HG03558 (cell line): ENCODE results near the gene MGARP.
"Not testable (repeated sequence)": the region's sequence is repeated elsewhere in the genome, so short reads cannot be mapped to it uniquely, and the experiment has no call there.

Experiments used
- ATAC-seq: cut with Tn5 transposase; IDR thresholded peaks from one replicate; pipeline ENCODE4 v1.9.1; 2021; ENCODE audit warnings: moderate number of reproducible peaks; ENCODE audit not compliant: unreplicated experiment; ENCODE audit errors: extremely low read depth

MGARP gene

GRCh38 chr4:139279760-139280620, at the start of gene MGARP:
MGARP (minus strand) TSS chr4:139280225; CDS start chr4:139280158, 67 bp downstream.
- no peak for ATAC-seq

DNA sequence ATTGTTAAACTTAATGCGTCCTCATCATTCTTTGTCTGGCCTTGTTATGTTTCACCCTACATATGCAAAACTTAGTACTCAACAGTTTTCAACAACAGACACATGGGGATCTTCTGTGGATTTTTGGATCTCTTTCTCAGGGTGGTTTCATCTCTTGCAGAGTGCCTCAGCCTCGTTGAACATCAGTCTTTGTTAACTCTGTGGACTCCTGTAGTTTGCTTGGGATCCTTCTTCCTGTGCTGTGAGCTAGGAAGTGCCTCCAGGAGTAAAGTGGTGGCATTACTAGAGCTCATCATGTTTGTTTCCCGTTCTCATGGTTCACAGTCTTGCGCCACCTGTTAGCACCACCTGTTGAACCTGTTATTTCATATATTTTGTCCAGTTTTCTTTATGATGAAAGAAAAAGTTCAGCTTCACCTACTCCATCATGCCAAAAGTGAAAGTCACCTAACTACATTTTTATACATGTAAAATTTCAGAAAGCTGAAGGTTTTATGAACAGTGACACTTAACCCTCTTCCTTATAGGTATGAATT, 49.7 kb upstream of the MGARP start:
- ATAC-seq, result no peak

GRCh38 chr4:139324620-139325019, 44.6 kb upstream of the MGARP start:
- ATAC-seq, result no peak

DNA sequence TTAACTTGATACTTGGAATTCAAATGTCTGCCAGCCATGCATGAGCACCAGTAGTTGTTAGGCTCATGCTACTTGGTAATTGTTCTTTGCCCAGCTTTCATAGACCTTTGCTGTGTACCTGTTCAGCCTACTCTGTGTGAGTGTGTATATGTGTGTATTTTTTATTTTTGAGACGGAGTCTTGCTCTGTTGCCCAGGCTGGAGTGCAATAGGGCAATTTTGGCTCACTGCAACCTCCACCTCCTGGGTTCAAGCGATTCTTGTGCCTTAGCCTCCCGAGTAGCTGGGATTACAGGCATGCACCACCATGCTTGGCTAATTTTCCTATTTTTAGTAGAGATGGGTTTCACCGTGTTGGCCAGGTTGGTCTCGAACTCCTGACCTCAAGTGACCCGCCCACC, 42.5 kb upstream of the MGARP start:
- ATAC-seq, result not testable (repeated sequence)

- not testable (repeated sequence) for ATAC-seq
Measured at GRCh38 chr4:139322070-139322469, 42.0 kb upstream of the MGARP start.

DNA sequence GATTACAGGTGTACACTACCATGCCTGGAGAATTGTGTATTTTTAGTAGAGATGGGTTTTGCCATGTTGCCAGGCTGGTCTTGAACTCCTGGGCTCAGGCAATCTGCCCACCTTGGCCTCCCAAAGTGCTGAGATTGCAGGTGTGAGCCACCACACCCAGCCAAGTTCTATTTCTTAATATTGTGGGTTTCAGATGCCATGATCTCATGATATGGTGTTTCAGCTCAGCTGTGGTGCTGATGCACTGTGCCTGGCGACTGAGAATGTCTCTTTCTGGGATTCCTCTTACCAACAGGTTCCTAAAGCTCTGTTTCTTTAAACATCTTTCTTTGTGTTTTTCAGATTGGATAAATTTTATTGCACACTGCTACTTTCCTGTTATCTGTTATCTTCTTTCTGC, 39.5 kb upstream of the MGARP start:
- no peak for ATAC-seq

DNA sequence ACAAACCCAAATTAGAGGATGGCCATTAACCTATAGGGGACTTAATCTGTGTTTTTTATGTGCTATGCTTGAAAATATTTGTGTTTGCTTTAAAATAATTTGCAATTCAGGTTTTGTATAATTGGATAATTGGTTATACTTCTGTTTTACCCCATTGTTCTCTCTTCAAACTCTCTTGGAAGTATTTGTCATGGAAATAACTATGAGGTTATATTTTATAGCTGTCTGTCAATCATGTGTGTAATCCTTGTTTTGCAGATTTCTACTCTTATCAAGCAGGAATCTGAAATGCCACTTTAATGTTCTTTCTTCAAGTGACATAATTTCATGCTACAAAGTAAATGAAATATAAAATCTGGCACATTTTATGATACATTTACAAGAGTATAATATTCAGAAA, 37.6 kb upstream of the MGARP start:
- ATAC-seq, result no peak

DNA sequence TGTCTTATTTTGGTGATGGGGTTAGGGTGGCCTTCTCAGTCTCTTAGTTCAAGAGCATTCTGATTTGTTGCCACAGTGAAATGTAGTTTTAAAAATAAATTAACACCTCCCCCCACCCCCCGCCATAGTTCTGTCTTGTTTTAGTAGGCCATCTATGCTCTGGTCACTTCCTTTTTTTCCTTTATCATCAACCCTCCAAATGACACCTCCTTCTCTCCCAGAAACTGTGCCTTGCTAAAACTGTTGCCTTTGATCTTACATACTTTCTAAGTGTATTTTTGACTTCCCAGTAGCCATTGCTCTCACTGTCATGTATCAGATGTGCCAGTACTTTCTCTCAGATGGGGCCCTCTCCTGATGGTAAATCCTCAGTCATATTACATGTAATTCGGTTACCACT, 36.7 kb upstream of the MGARP start:
- no peak for ATAC-seq

GRCh38 chr4:139315221-139315675, 35.2 kb upstream of the MGARP start:
- ATAC-seq, result no peak

DNA sequence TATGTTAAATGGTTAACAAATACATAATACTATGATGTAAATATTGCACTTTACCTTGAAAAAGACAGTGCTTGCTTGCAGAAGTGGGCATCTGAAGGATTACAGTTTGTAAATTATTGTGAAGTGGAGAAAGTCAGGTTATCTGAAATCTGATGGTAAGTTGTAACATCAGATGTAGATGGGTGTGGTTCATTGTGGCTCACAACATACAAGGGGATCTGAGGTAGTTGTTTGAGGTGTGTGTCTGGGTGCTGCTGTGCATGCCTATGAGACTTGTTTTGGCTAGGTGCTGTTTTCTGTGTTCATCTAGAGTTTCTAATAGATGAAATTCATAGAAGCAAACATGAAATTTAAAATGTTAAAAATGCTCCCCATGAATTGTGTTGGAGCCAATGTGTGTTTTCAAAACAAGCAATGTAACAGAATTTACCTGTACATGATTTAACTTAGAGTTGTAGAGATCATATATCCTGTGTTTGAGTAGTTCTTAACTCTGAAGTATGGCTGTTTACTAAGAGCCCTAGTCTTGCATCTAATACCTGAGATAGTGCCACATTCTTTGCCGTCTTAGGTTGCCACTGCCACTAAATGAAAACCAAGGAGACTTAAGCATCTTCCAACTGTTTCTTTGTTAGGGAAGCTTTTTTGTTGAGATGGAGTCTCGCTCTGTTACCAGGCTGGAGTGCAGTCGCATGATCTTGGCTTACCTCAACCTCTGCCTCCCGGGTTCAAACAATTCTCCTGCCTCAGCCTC, 34.2 kb upstream of the MGARP start:
- no peak for ATAC-seq

- not testable (repeated sequence) for ATAC-seq
Measured at GRCh38 chr4:139313414-139313813, 33.4 kb upstream of the MGARP start.

DNA sequence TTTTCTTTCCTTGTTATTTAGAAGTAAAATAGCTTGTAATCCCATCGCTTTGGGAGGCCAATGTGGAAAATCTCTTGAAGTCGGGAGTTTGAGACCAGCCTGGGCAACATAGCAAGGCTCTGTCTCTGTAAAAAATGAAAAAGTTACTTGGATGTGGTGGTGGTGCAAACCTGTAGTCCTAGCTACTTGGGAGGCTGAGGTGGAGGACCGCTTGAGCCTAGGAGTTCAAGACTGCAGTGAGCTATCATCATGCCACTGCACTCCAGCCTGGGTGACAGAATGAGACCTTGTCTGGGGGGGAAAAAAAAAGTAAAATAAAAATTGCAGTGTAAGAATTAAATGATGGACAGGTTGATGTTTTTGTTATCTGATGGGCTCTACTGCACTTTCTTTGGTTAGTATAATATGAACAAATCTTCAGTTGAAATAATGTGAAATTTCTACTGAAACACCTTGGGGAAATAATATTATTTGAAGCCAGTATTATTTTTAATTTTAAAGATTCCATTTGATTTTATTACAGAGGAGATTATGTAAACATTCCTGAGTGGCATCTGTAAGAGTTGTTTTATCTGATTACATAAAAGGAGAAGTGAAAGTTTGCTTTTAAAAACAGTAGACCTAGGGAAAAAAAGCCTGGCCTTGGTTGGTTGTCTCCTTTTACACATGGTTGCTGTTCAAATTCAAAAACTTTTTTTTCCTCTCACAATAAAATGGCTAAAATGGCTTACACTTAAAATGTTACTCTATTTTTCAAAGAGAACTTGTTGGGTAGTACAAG, 32.7 kb upstream of the MGARP start:
- no peak for ATAC-seq

- no peak for ATAC-seq
Measured at GRCh38 chr4:139311909-139312308, 31.9 kb upstream of the MGARP start.

GRCh38 chr4:139304920-139305319, 24.9 kb upstream of the MGARP start:
- ATAC-seq, result no peak

DNA sequence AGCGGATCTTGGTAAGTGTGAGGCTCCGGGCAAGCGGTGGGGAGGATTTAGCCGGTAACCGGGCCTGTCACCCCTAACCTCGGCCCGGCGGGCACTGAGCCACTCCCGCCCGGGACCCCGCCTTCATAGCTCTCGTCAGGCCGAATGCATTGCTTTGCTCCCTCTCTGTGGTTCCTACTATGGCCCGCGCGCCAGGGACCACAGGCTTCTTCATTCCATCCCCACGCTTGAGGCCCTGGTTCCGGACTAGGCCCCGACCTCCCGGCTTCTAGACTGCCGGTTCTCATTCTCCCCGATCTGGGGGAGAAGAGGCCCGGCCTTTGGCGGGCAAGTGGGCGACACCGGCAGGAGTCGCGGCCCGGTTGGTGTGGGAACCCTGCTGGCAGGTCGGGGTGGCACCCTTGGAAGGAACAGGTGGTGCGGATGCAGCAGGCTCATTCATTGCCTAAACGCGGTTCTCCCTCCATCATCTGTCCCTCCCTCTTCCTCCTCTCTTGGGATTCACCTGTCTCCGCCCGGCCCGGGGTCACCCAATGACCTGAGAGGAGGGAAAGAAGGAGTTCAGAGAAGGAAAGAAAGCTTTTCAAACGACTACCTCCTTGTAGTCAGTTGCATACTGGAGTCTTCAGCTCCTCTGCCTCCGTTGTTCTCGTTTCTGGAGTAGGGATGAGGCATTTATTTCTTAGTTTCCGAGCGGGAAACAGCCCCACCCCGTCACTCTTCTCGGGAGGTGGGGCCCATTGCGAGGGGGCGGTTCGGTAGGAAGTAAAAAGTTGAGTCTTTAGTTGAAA, 22.0 kb upstream of the MGARP start, which contains the start of gene NDUFC1:
Gene NDUFC1, minus strand, starts transcription at position 657 of the 791 bp plus-strand sequence. CDS start 6,679 bp downstream, outside the sequence.
- ATAC-seq, result no peak

GRCh38 chr4:139301113-139301820, 21.2 kb upstream of the MGARP start, which contains the start of gene NAA15:
NAA15 (plus strand) TSS chr4:139301505; CDS start chr4:139301778, 273 bp downstream.
- ATAC-seq, result peak; percentile 65

DNA sequence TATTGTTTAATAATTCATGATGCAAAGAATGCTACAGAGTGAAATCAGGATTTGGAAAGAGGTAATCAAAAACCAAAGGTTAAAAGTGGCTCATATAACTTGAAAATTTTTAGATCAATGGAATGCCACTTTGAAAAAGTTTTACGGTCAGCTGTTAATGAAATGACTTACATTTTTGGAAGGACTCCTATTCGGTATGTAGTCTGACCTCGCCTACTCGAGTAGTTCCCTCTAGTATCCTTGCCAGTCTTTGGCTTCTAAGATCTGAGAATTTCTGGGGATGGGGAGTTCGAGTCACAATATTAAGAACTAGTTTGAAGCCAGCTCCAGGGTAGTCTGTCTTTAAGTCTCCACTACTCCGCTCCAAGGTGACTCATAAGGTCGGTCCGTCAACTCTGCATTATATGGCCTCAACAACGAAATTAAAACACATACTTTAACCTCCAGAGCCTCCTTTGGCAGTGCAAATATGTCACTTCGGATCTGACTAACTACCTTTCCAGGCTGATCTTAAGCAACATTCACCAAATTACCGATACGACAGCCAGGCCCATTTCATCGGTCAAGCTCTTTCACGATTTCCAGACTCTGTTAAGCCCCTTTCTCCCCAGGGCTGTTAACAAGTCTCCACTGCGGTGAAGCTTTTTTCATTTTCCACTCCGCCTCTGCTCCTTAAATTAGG, 20.5 kb upstream of the MGARP start:
- ATAC-seq, result peak; percentile 1

GRCh38 chr4:139299536-139299935, 19.5 kb upstream of the MGARP start:
- ATAC-seq, result no peak
